Sigmoid colon (tissue), 7 donors: ENCODE measurements around the gene GKN1. TPM values are rescaled to one million over a fixed set of nuclear protein-coding genes. Genes with fewer than 3 reads are reported as not detected.

ENCODE experiments used
- DNase-seq: peaks from one replicate; pipeline ENCODE4 v3.0.0-alpha.2; 2019
- H3K27ac ChIP-seq, 4 donors: fragments of 200-600 bp; sonication (generic); one replicate each; pipeline ENCODE4 v1.5.1; 2016 to 2019; ENCODE audit warnings: mild to moderate bottlenecking in 1 of 4
- H3K27me3 ChIP-seq, 3 donors: fragments of 200-600 bp; sonication (generic); one replicate each; pipeline ENCODE4 v1.5.1; 2019; ENCODE audit warnings: mild to moderate bottlenecking in 1 of 3
- H3K36me3 ChIP-seq, 4 donors: fragments of 200-600 bp; sonication (generic); one replicate each; pipeline ENCODE4 v1.5.1; 2016 to 2019
- H3K4me1 ChIP-seq, 4 donors: fragments of 200-600 bp; sonication (generic); one replicate each; pipeline ENCODE4 v1.5.1; 2017 to 2019
- H3K4me3 ChIP-seq, 4 donors: fragments of 200-600 bp; sonication (generic); one replicate each; pipeline ENCODE4 v1.5.1; 2017 to 2019; ENCODE audit warnings: mild to moderate bottlenecking in 2 of 4, moderate library complexity in 1 of 4
- H3K9me3 ChIP-seq, 4 donors: fragments of 200-600 bp in 3 of 4; sonication (generic) in 3 of 4; one replicate each; pipeline versions ENCODE4 v1.5.1 to v1.6.1; 2013 to 2019
- CTCF ChIP-seq, 4 experiments: fragments of 450-650 bp in 3 of 4; fragments of 200-600 bp in 1 of 4; IDR thresholded peaks; one replicate each; pipeline ENCODE4 v1.5.1; 2016 to 2019; ENCODE audit warnings: antibody characterized with exemption in 4 of 4, mild to moderate bottlenecking in 3 of 4, moderate library complexity in 2 of 4
- EP300 ChIP-seq, 4 donors: sonication (generic); formaldehyde crosslinking; IDR thresholded peaks; one replicate each; pipeline ENCODE4 v1.6.1; 2017; ENCODE audit warnings: antibody characterized with exemption in 4 of 4
- POLR2A ChIP-seq, 2 donors: fragments of 450-650 bp; IDR thresholded peaks; one replicate each; pipeline ENCODE4 v1.6.1; 2016; ENCODE audit warnings: antibody characterized with exemption in 2 of 2, mild to moderate bottlenecking in 2 of 2, moderate library complexity in 2 of 2
- POLR2AphosphoS5 ChIP-seq, 4 donors: sonication (generic); formaldehyde crosslinking; IDR thresholded peaks; one replicate each; pipeline ENCODE4 v1.6.1; 2017; ENCODE audit warnings: antibody characterized with exemption in 4 of 4
- WGBS, 2 donors: extraction: QIAGEN DNeasy Blood & Tissue Kit; methylation state at CpG; one replicate each; pipeline ENCODE4 v1.1.7; 2013; 5-methylcytosine and 5-hydroxymethylcytosine counted together
- intact Hi-C: fragments of 100-400 bp; cut with DNase I; formaldehyde crosslinking; loops from one replicate; pipeline ENCODE4 v1.15.1; 2023
- polyA plus RNA-seq, 3 donors: library from polyadenylated mRNA; stranded (reverse); fragments of 200-250 nt; gene quantifications; one replicate each; pipeline ENCODE4 v1.2.3, GENCODE V29; 2013
- total RNA-seq, 4 donors: library from RNA; depleted of rRNA; stranded (reverse); fragments of >200 nt; gene quantifications; one replicate each; pipeline ENCODE4 v1.1.0, GENCODE V29; 2016
- donor health status: healthy with polysubstance abuse.
- donor health status: Bipolar disorder and iron deficiency.
- donor health status: healthy.

Gene GKN1
- total and polyA plus RNA-seq, 7 donors: 78.7 TPM; not detected in 6

- intact Hi-C loops: no loop called here
Observed at GRCh38 chr2:68997401-68997800, 23.0 kb downstream of the GKN1 start.

GRCh38 chr2:69001879-69002278 lies 27.4 kb downstream of the GKN1 start:
- Histone ChIP-seq H3K27me3 (no peaks in the 10 kb centered on the region), H3K4me1 (peaks cover 0 to 4% (median 0%) of the 10 kb centered on the region in 4 donors), H3K27ac (no peak overlapping the region), H3K4me3 (no peak overlapping the region), H3K36me3 (no peaks in the 10 kb centered on the region), H3K9me3 (peaks cover 0 to 9% (median 0%) of the 10 kb centered on the region in 4 donors)
- no peak for DNase-seq
- intact Hi-C loops: no loop called here
- no peak for TF ChIP-seq CTCF (IDR thresholded peaks at IDR 0.05)
- TF ChIP-seq POLR2A (IDR thresholded peaks at IDR 0.05): no peak
- no peak for TF ChIP-seq EP300 (IDR thresholded peaks at IDR 0.05)
- no peak for TF ChIP-seq POLR2AphosphoS5 (IDR thresholded peaks at IDR 0.05)

More at GRCh38 chr2:68997401-68997800, 23.0 kb downstream of the GKN1 start:
- Histone ChIP-seq H3K27me3 (no peaks in the 10 kb centered on the region), H3K4me1 (peaks cover 0 to 4% (median 0%) of the 10 kb centered on the region in 4 donors), H3K36me3 (no peaks in the 10 kb centered on the region), H3K9me3 (peaks cover 0 to 7% (median 0%) of the 10 kb centered on the region in 4 donors), H3K27ac (no peak overlapping the region), H3K4me3 (no peak overlapping the region)
- DNase-seq: no peak
- no peak for TF ChIP-seq POLR2AphosphoS5 (IDR thresholded peaks at IDR 0.05)
- TF ChIP-seq EP300 (IDR thresholded peaks at IDR 0.05): no peak
- no peak for TF ChIP-seq CTCF (IDR thresholded peaks at IDR 0.05)
- TF ChIP-seq POLR2A (IDR thresholded peaks at IDR 0.05): no peak

DNA sequence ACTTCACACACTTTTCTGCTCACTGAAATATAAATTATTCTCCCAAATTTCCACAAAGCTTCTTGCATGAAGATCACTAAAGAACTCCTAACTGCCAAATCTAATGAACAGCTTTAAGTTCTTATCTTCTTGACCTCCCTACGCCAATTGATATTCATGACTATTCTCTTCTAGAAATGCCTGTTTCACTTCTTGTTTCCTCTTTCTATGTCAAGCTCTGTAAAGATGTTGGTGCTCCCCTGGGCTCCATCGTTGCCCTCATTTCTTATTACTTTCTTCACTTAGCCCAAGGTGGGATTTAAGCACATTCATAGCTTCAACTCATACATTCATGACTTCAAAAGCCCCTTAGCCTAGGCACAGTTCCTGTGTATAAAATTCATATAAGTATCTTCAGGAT lies 29.3 kb downstream of the GKN1 start:
- intact Hi-C loops: no loop called here
- WGBS, 2 donors: 85 to 87% methylated on average over 2 of the region's 2 CpGs
- DNase-seq: no peak
- Histone ChIP-seq H3K9me3 (peaks cover 0 to 9% (median 0%) of the 10 kb centered on the region in 4 donors), H3K4me3 (no peak overlapping the region), H3K36me3 (no peaks in the 10 kb centered on the region), H3K27me3 (no peaks in the 10 kb centered on the region), H3K4me1 (no peaks in the 10 kb centered on the region), H3K27ac (no peak overlapping the region)
- TF ChIP-seq POLR2A (IDR thresholded peaks at IDR 0.05) (no peak), EP300 (IDR thresholded peaks at IDR 0.05) (no peak), CTCF (IDR thresholded peaks at IDR 0.05) (no peak), POLR2AphosphoS5 (IDR thresholded peaks at IDR 0.05) (no peak)

DNA sequence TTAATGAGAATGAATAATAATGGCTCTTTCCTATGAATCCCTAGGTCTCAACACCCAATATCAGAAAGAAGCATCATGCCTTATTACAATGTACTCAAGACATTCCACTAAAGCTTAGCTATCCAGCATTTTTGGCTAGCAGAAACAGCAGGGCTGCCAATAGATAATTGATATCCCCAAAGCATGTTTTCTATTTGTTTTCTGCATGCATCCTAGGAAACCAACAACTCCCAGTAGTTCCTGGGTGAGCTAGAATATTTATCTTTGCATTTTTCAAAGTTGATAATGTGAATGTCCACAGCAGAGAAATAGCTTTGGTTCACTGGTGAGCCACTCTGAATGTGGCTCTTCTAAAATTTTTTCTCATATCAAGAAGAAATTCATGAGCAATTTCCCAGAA lies 32.7 kb downstream of the GKN1 start:
- Histone ChIP-seq H3K36me3 (no peaks in the 10 kb centered on the region), H3K9me3 (peaks cover 0 to 4% (median 0%) of the 10 kb centered on the region in 4 donors), H3K4me1 (peaks cover 0 to under 1% (median under 1%) of the 10 kb centered on the region in 4 donors), H3K27ac (no peak overlapping the region), H3K4me3 (no peak overlapping the region), H3K27me3 (no peaks in the 10 kb centered on the region)
- no peak for DNase-seq
- TF ChIP-seq POLR2A (IDR thresholded peaks at IDR 0.05) (no peak), EP300 (IDR thresholded peaks at IDR 0.05) (no peak), CTCF (IDR thresholded peaks at IDR 0.05) (no peak), POLR2AphosphoS5 (IDR thresholded peaks at IDR 0.05) (no peak)
- intact Hi-C loops: no loop called here

DNA sequence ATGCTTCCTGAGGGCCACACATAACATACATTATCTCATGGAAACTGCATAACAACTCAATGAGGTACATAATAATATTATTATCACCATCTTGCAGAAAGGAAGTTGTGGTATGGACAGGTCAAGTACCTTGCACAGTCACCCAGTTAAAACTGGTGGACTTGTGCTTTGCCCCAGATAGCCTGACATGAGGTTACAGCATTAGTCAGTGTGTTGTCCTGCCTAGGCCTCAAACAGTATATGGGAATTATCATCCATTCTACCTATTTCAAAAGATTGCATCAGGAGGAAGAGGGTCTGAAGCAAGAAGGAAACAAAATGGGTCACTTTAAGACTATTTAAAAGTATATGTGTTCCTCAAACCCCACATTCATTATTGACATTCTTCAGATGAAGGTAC lies 33.2 kb downstream of the GKN1 start:
- Histone ChIP-seq H3K4me1 (peaks cover 0 to 5% (median 5%) of the 10 kb centered on the region in 4 donors), H3K27ac (no peak overlapping the region), H3K36me3 (no peaks in the 10 kb centered on the region), H3K27me3 (no peaks in the 10 kb centered on the region), H3K9me3 (no peaks in the 10 kb centered on the region), H3K4me3 (no peak overlapping the region)
- no peak for DNase-seq
- no peak for TF ChIP-seq POLR2A (IDR thresholded peaks at IDR 0.05)
- TF ChIP-seq POLR2AphosphoS5 (IDR thresholded peaks at IDR 0.05): no peak
- no peak for TF ChIP-seq EP300 (IDR thresholded peaks at IDR 0.05)
- TF ChIP-seq CTCF (IDR thresholded peaks at IDR 0.05): no peak
- intact Hi-C loops: no loop called here
